Muscle layer of duodenum (tissue), 2 donors: Measurements from ENCODE around the gene KIF6.

ENCODE experiments used
- H3K27ac ChIP-seq: one replicate; pipeline ENCODE4 v1.7.0; 2013; ENCODE audit warnings: mild to moderate bottlenecking, low read length
- H3K27me3 ChIP-seq: one replicate; pipeline ENCODE4 v1.7.0; 2013; ENCODE audit warnings: low read depth, mild to moderate bottlenecking, control low read depth, low read length
- H3K36me3 ChIP-seq, 2 donors: one replicate each; pipeline ENCODE4 v1.7.0; 2013; ENCODE audit warnings: low read length in 2 of 2, control low read depth in 1 of 2, mild to moderate bottlenecking in 1 of 2; ENCODE audit not compliant: insufficient read depth in 2 of 2, control insufficient read depth in 1 of 2
- H3K4me1 ChIP-seq, 2 donors: one replicate each; pipeline ENCODE4 v1.7.0; 2013; ENCODE audit warnings: low read length in 2 of 2, mild to moderate bottlenecking in 2 of 2, control low read depth in 1 of 2, moderate library complexity in 1 of 2; ENCODE audit not compliant: insufficient read depth in 2 of 2, control insufficient read depth in 1 of 2
- H3K4me3 ChIP-seq, 2 donors: one replicate each; pipeline ENCODE4 v1.7.0; 2013; ENCODE audit warnings: low read length in 2 of 2, low read depth in 1 of 2, mild to moderate bottlenecking in 1 of 2
- H3K9me3 ChIP-seq, 2 donors: one replicate each; pipeline ENCODE4 v1.7.0; 2013; ENCODE audit warnings: low read length in 2 of 2, control low read depth in 1 of 2, mild to moderate bottlenecking in 1 of 2; ENCODE audit not compliant: control insufficient read depth in 1 of 2
- donor health status: healthy.

The KIF6 gene

GRCh38 chr6:39724787-39725631, at the start of gene KIF6:
Gene KIF6, minus strand, starts transcription at chr6:39725408. Its CDS starts 98 bp downstream, at chr6:39725310.
- Histone ChIP-seq H3K4me3 (peak within 1 kb of the TSS; percentile 62 to 86), H3K4me1 (no peaks in the 10 kb centered on the region), H3K9me3 (no peaks in the 10 kb centered on the region), H3K27ac (no peak within 1 kb of the TSS), H3K36me3 (no peaks in the 10 kb centered on the region), H3K27me3 (no peaks in the 10 kb centered on the region)

GRCh38 chr6:39773782-39774181, 48.6 kb upstream of the KIF6 start:
- Histone ChIP-seq H3K36me3 (no peaks in the 10 kb centered on the region), H3K4me1 (peaks cover 3 to 25% of the 10 kb centered on the region in 2 donors), H3K27ac (peak overlapping the region; percentile 26), H3K27me3 (no peaks in the 10 kb centered on the region), H3K4me3 (no peak overlapping the region), H3K9me3 (no peaks in the 10 kb centered on the region)

GRCh38 chr6:39772559-39773273, 47.5 kb upstream of the KIF6 start:
- no peaks in the 10 kb centered on the region for H3K36me3 ChIP-seq
- peaks cover 2 to 15% of the 10 kb centered on the region in 2 donors for H3K4me1 ChIP-seq
- H3K27ac ChIP-seq: peak overlapping the region; percentile 26
- no peak overlapping the region for H3K4me3 ChIP-seq
- no peaks in the 10 kb centered on the region for H3K9me3 ChIP-seq
- no peaks in the 10 kb centered on the region for H3K27me3 ChIP-seq

- peaks cover 0 to 10% of the 10 kb centered on the region in 2 donors for H3K4me1 ChIP-seq
- no peak overlapping the region for H3K27ac ChIP-seq
- H3K36me3 ChIP-seq: no peaks in the 10 kb centered on the region
- H3K27me3 ChIP-seq: no peaks in the 10 kb centered on the region
- no peaks in the 10 kb centered on the region for H3K9me3 ChIP-seq
- no peak overlapping the region for H3K4me3 ChIP-seq
Observed at GRCh38 chr6:39770446-39770845, 45.2 kb upstream of the KIF6 start.

GRCh38 chr6:39769012-39769411, 43.8 kb upstream of the KIF6 start:
- no peaks in the 10 kb centered on the region for H3K27me3 ChIP-seq
- H3K27ac ChIP-seq: no peak overlapping the region
- H3K9me3 ChIP-seq: no peaks in the 10 kb centered on the region
- H3K4me1 ChIP-seq: peaks cover 0 to 10% of the 10 kb centered on the region in 2 donors
- no peaks in the 10 kb centered on the region for H3K36me3 ChIP-seq
- no peak overlapping the region for H3K4me3 ChIP-seq

- H3K4me1 ChIP-seq: peaks cover 0 to 11% of the 10 kb centered on the region in 2 donors
- H3K27ac ChIP-seq: no peak overlapping the region
- H3K36me3 ChIP-seq: no peaks in the 10 kb centered on the region
- H3K27me3 ChIP-seq: no peaks in the 10 kb centered on the region
- no peaks in the 10 kb centered on the region for H3K9me3 ChIP-seq
- H3K4me3 ChIP-seq: no peak overlapping the region
Observed at GRCh38 chr6:39765508-39766065, 40.4 kb upstream of the KIF6 start.

- Histone ChIP-seq H3K27ac (no peak overlapping the region), H3K27me3 (no peaks in the 10 kb centered on the region), H3K4me3 (no peak overlapping the region), H3K36me3 (no peaks in the 10 kb centered on the region), H3K4me1 (peaks cover 0 to 15% of the 10 kb centered on the region in 2 donors), H3K9me3 (no peaks in the 10 kb centered on the region)
Observed at GRCh38 chr6:39760226-39760952, 35.2 kb upstream of the KIF6 start.

- H3K27ac ChIP-seq: no peak overlapping the region
- no peaks in the 10 kb centered on the region for H3K27me3 ChIP-seq
- no peak overlapping the region for H3K4me3 ChIP-seq
- H3K4me1 ChIP-seq: peaks cover 0 to 22% of the 10 kb centered on the region in 2 donors
- H3K36me3 ChIP-seq: no peaks in the 10 kb centered on the region
- no peaks in the 10 kb centered on the region for H3K9me3 ChIP-seq
Observed at GRCh38 chr6:39758905-39759605, 33.8 kb upstream of the KIF6 start.

- H3K9me3 ChIP-seq: no peaks in the 10 kb centered on the region
- H3K27ac ChIP-seq: no peak overlapping the region
- no peaks in the 10 kb centered on the region for H3K36me3 ChIP-seq
- no peak overlapping the region for H3K4me3 ChIP-seq
- no peaks in the 10 kb centered on the region for H3K27me3 ChIP-seq
- peaks cover 0 to 31% of the 10 kb centered on the region in 2 donors for H3K4me1 ChIP-seq
Observed at GRCh38 chr6:39756582-39756981, 31.4 kb upstream of the KIF6 start.

- no peak overlapping the region for H3K4me3 ChIP-seq
- H3K36me3 ChIP-seq: no peaks in the 10 kb centered on the region
- no peaks in the 10 kb centered on the region for H3K9me3 ChIP-seq
- no peak overlapping the region for H3K27ac ChIP-seq
- no peaks in the 10 kb centered on the region for H3K27me3 ChIP-seq
- H3K4me1 ChIP-seq: peaks cover 0 to 26% of the 10 kb centered on the region in 2 donors
Observed at GRCh38 chr6:39755231-39755630, 30.0 kb upstream of the KIF6 start.
